Kidney epithelial cell (primary cell): Measurements from ENCODE around the gene GRIK2. TPM values are rescaled to one million over a fixed set of nuclear protein-coding genes. Genes with fewer than 3 reads are reported as not detected.

ENCODE experiments used
- DNase-seq: peaks from one replicate; pipeline ENCODE4 v3.0.0-alpha.2; 2010; ENCODE audit warnings: low read depth
- H3K27me3 ChIP-seq: 2 replicates; pipeline ENCODE4 v1.6.0; 2011; ENCODE audit warnings: low read length; ENCODE audit not compliant: control insufficient read depth, insufficient read depth
- H3K36me3 ChIP-seq: 2 replicates; pipeline ENCODE4 v1.5.1; 2011; ENCODE audit warnings: low read length; ENCODE audit not compliant: control insufficient read depth, insufficient read depth
- H3K4me3 ChIP-seq: 2 replicates; pipeline ENCODE4 v1.5.1; 2011; ENCODE audit warnings: low read depth, mild to moderate bottlenecking, control low read depth, low read length
- CTCF ChIP-seq: IDR thresholded peaks from 2 replicates; pipeline ENCODE4 v1.5.1; 2011; ENCODE audit warnings: mild to moderate bottlenecking, moderate library complexity, low read length, control low read depth, inconsistent platforms; ENCODE audit not compliant: insufficient read depth, poor library complexity, severe bottlenecking
- total RNA-seq: library from RNA; depleted of rRNA; stranded (reverse); fragments of >200 nt; gene quantifications from 2 replicates; pipeline ENCODE4 v1.2.3, GENCODE V29; 2015

GRIK2 gene
- total RNA-seq, 1 donor from 2014 or later, result 0.13 TPM

GRCh38 chr6:102028176-102028575, 634.7 kb downstream of the GRIK2 start:
- TF ChIP-seq CTCF, result no peak
- Histone ChIP-seq H3K36me3 (no peaks in the 10 kb centered on the region), H3K27me3 (no peaks in the 10 kb centered on the region), H3K4me3 (no peak overlapping the region)
- no peak for DNase-seq

- Histone ChIP-seq H3K4me3 (no peak overlapping the region), H3K27me3 (no peaks in the 10 kb centered on the region), H3K36me3 (no peaks in the 10 kb centered on the region)
- TF ChIP-seq CTCF, result no peak
- DNase-seq, result no peak
Measured at GRCh38 chr6:102038964-102039363, 645.5 kb downstream of the GRIK2 start.

- no peak for DNase-seq
- no peak for TF ChIP-seq CTCF
- H3K4me3 ChIP-seq, result no peak overlapping the region
- no peaks in the 10 kb centered on the region for H3K27me3 ChIP-seq
- no peaks in the 10 kb centered on the region for H3K36me3 ChIP-seq
Measured at GRCh38 chr6:102039441-102039840, 645.9 kb downstream of the GRIK2 start.

- Histone ChIP-seq H3K27me3 (no peaks in the 10 kb centered on the region), H3K36me3 (no peaks in the 10 kb centered on the region), H3K4me3 (no peak overlapping the region)
- TF ChIP-seq CTCF, result no peak
- DNase-seq, result no peak
Measured at GRCh38 chr6:102051001-102051400, 657.5 kb downstream of the GRIK2 start.

- no peaks in the 10 kb centered on the region for H3K27me3 ChIP-seq
- H3K36me3 ChIP-seq, result no peaks in the 10 kb centered on the region
- no peak for TF ChIP-seq CTCF
- no peak overlapping the region for H3K4me3 ChIP-seq
- no peak for DNase-seq
Measured at GRCh38 chr6:102051720-102052119, 658.2 kb downstream of the GRIK2 start.

GRCh38 chr6:102064142-102064541, 670.6 kb downstream of the GRIK2 start:
- Histone ChIP-seq H3K27me3 (no peaks in the 10 kb centered on the region), H3K4me3 (no peak overlapping the region), H3K36me3 (no peaks in the 10 kb centered on the region)
- DNase-seq, result no peak
- no peak for TF ChIP-seq CTCF
